ENCODE measurements around the gene CCDC28B.

DNA sequence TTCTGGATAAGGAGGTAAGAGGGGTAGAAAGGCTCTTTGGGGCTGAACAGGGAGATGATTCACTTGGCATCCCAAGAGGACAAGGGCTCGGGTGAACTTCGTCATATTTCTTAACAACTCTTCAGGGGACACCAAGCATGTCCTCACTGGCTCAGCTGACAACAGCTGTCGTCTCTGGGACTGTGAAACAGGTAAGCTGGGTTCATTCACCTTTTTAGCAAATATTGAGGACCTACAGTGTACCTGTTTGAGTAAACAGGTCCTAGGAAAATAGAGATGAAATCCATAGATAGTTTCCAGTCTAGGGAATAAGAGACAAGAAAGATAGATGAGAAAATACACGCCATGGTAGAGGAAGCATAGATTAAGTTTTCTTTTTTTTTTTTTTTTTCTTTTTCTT lies 23.9 kb downstream of the CCDC28B start:
- TF ChIP-seq, protein P1, sequence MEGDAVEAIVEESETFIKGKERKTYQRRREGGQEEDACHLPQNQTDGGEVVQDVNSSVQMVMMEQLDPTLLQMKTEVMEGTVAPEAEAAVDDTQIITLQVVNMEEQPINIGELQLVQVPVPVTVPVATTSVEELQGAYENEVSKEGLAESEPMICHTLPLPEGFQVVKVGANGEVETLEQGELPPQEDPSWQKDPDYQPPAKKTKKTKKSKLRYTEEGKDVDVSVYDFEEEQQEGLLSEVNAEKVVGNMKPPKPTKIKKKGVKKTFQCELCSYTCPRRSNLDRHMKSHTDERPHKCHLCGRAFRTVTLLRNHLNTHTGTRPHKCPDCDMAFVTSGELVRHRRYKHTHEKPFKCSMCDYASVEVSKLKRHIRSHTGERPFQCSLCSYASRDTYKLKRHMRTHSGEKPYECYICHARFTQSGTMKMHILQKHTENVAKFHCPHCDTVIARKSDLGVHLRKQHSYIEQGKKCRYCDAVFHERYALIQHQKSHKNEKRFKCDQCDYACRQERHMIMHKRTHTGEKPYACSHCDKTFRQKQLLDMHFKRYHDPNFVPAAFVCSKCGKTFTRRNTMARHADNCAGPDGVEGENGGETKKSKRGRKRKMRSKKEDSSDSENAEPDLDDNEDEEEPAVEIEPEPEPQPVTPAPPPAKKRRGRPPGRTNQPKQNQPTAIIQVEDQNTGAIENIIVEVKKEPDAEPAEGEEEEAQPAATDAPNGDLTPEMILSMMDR (IDR thresholded peaks at IDR 0.05 in 4 of 5, conservative IDR thresholded peaks at IDR 0.05 in 1 of 5) = no peak
- TF ChIP-seq POLR2A (IDR thresholded peaks at IDR 0.05) = no peak
